ENCODE results near the gene QKI.

DNA sequence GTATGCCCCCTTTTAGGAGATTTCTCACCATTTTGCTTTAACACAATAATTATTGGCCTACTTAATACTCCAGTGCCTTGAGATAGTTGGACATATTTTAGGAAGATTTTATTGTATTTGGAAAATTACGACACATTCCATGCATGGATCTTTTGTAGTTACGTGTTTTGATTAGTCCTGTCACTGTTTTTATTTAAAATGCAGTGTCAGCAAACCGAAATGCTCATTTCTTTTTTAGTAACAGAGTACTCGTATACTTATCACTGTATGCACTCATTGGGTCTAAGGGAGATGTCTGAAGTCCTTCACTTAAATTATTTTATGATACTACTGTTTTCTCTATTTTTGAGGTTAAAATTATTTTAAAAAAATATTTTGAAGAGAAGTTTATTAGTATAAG is 153.8 kb downstream of the QKI start:
- TF ChIP-seq CTCF (conservative IDR thresholded peaks at IDR 0.05; ENCODE audit: low read depth, low read length) (no peak), EZH2 (IDR thresholded peaks at IDR 0.05; ENCODE audit: low read length, unreplicated experiment) (no peak), EZH2phosphoT487 (IDR thresholded peaks at IDR 0.05; ENCODE audit: borderline replicate concordance, low read length) (no peak)

All from PC-3 (cell line).